ENCODE results near the gene NPAS4.

DNA sequence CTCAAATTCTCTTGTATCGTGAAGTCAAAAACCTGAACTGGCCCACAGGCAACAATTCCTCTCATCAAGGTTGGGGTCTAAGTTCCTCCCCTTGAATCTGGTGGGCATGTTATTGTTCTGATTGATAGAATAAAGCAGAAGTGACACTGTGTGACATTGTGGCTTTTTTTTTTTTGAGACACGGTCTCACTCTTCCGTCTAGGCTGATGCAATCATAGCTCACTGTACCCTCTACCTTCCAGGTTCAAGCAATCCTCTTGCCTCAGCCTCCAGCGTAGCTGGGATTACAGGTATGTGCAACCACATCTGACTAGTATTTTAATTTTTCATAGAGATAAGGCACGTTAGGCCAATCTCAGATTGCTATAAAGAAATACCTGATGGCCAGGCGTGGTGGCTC lies 37.0 kb downstream of the NPAS4 start:
- TF ChIP-seq, protein P1, sequence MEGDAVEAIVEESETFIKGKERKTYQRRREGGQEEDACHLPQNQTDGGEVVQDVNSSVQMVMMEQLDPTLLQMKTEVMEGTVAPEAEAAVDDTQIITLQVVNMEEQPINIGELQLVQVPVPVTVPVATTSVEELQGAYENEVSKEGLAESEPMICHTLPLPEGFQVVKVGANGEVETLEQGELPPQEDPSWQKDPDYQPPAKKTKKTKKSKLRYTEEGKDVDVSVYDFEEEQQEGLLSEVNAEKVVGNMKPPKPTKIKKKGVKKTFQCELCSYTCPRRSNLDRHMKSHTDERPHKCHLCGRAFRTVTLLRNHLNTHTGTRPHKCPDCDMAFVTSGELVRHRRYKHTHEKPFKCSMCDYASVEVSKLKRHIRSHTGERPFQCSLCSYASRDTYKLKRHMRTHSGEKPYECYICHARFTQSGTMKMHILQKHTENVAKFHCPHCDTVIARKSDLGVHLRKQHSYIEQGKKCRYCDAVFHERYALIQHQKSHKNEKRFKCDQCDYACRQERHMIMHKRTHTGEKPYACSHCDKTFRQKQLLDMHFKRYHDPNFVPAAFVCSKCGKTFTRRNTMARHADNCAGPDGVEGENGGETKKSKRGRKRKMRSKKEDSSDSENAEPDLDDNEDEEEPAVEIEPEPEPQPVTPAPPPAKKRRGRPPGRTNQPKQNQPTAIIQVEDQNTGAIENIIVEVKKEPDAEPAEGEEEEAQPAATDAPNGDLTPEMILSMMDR (IDR thresholded peaks at IDR 0.05; ENCODE audit: insufficient read depth, low read length, poor library complexity, severe bottlenecking): no peak
- TF ChIP-seq EZH2phosphoT487 (conservative IDR thresholded peaks at IDR 0.05; ENCODE audit: low read length): no peak
